ENCODE data around the gene TNRC18. TPM values are rescaled to one million over a fixed set of nuclear protein-coding genes. Genes with fewer than 3 reads are reported as not detected.
A peak's percentile ranks its signal among the peaks of the same experiment; 100 is the strongest.
"Not testable (repeated sequence)": the region's sequence is repeated elsewhere in the genome, so short reads cannot be mapped to it uniquely, and the experiment has no call there.

TNRC18 gene
- total and polyA plus RNA-seq, 2 donors (not counting 3 experiments of a cell fraction or from before 2014, with no cell fraction given), result 14.8 to 64.6 TPM

DNA sequence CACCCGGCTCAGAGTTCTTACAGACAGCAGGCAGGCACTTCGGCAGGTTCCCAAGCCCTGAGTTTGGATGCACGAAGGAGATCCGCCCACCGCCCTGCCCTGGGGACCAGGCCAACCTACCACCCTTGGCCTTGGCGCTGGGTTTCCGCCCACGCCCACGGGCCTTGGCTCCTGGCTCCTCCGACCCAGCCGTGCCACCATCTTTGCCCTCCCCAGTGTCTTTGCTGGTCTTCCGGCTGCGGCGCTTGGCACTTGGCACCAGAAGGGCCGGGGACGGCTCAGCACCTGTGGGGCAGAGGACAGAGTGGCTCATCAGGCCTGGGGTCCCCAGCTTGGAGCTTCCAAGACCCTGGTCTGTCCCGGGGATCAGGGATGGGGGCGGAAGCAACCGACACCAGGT is 108.8 kb downstream of the TNRC18 start:
- H3K4me1 ChIP-seq (ENCODE audit: control insufficient read depth, extremely low read depth, insufficient read depth, low read length), result no peaks in the 10 kb centered on the region
- DNase-seq (ENCODE audit: low read depth, low spot score), result no peak
- H3K4me3 ChIP-seq (replicated peaks in 1 of 3; ENCODE audit: insufficient read depth in 1 of 3, low read depth in 1 of 3, low read length in 3 of 3), result no peak overlapping the region
- intact Hi-C loops (cut with micrococcal nuclease) (no loop called here), dilution Hi-C loops (cut with MboI; ENCODE audit: extremely low pct_ligation_motif_present, low sequenced_read_pairs) (no loop called here)
- no peaks in the 10 kb centered on the region for H3K9me1 ChIP-seq (replicated peaks; ENCODE audit: control insufficient read depth, extremely low read depth, insufficient read depth, low read length)
- H3K36me3 ChIP-seq (ENCODE audit: control insufficient read depth in 2 of 2, extremely low read depth in 1 of 2, insufficient read depth in 2 of 2, low read length in 2 of 2), result peaks cover 0 to 34% of the 10 kb centered on the region in 2 experiments
- peaks cover 2% of the 10 kb centered on the region for H3K9me3 ChIP-seq (replicated peaks; ENCODE audit: control insufficient read depth, insufficient read depth, low read length)
- H3K4me2 ChIP-seq (ENCODE audit: insufficient read depth, low read length), result no peak overlapping the region
- no peak overlapping the region for H2AFZ ChIP-seq (ENCODE audit: low read depth, low read length)
- BruUV-seq (replicated peaks), result no TSS peak
- H3K79me2 ChIP-seq (ENCODE audit: control insufficient read depth, insufficient read depth, low read length), result no peaks in the 10 kb centered on the region
- TF ChIP-seq EZH2 (IDR thresholded peaks at IDR 0.05; ENCODE audit: borderline replicate concordance, low read depth, low read length, severe bottlenecking) (no peak), JUN (IDR thresholded peaks at IDR 0.05; ENCODE audit: borderline replicate concordance, insufficient read depth, insufficient read length, low read depth) (no peak), MYC (IDR thresholded peaks at IDR 0.05; ENCODE audit: low read depth, low read length) (no peak), CTCF (IDR thresholded peaks at IDR 0.05; ENCODE audit: extremely low read depth in 1 of 2, insufficient read depth in 1 of 2, low read depth in 1 of 2, low read length in 2 of 2) (no peak), POLR2A (IDR thresholded peaks at IDR 0.05; ENCODE audit: low read depth, low read length) (no peak), GATA2 (IDR thresholded peaks at IDR 0.05; ENCODE audit: insufficient read depth, insufficient read length, low read depth, low read length) (no peak), FOS (IDR thresholded peaks at IDR 0.05; ENCODE audit: borderline replicate concordance, insufficient read depth, low read length) (no peak), POLR2AphosphoS5 (IDR thresholded peaks at IDR 0.05; ENCODE audit: insufficient read depth, low read depth, low read length) (no peak)
- TF ChIP-seq, protein P1, sequence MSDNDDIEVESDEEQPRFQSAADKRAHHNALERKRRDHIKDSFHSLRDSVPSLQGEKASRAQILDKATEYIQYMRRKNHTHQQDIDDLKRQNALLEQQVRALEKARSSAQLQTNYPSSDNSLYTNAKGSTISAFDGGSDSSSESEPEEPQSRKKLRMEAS (IDR thresholded peaks at IDR 0.05; ENCODE audit: insufficient read depth, insufficient read length), result no peak
- no peaks in the 10 kb centered on the region for H3K27me3 ChIP-seq (ENCODE audit: control insufficient read depth in 2 of 2, insufficient read depth in 2 of 2, low read length in 2 of 2)
- H3K9ac ChIP-seq (replicated peaks; ENCODE audit: extremely low read depth, insufficient read depth, low read length), result no peak overlapping the region
- H4K20me1 ChIP-seq (replicated peaks; ENCODE audit: control insufficient read depth, extremely low read depth, insufficient read depth, low read length), result no peaks in the 10 kb centered on the region
- H3K27ac ChIP-seq (ENCODE audit: insufficient read depth, low read depth, low read length), result no peak overlapping the region
- POLR2A ChIA-PET, result interaction anchor here (0.6 kb wide), 1 partner anchor 106 kb away, joined by 12 read pairs; no protein-coding TSS in a partner anchor
- no peak for FAIRE-seq
- CTCF ChIA-PET, result no interaction called here

- H3K79me2 ChIP-seq (ENCODE audit: control insufficient read depth, insufficient read depth, low read length); H3K27ac ChIP-seq (ENCODE audit: insufficient read depth, low read depth, low read length); H3K4me3 ChIP-seq (replicated peaks in 1 of 3; ENCODE audit: insufficient read depth in 1 of 3, low read depth in 1 of 3, low read length in 3 of 3); H3K4me1 ChIP-seq (ENCODE audit: control insufficient read depth, extremely low read depth, insufficient read depth, low read length); CTCF ChIA-PET; H3K9me3 ChIP-seq (replicated peaks; ENCODE audit: control insufficient read depth, insufficient read depth, low read length); dilution Hi-C loops (cut with MboI; ENCODE audit: extremely low pct_ligation_motif_present, low sequenced_read_pairs); H3K27me3 ChIP-seq (ENCODE audit: control insufficient read depth in 2 of 2, insufficient read depth in 2 of 2, low read length in 2 of 2); H2AFZ ChIP-seq (ENCODE audit: low read depth, low read length); POLR2A ChIA-PET; DNase-seq (ENCODE audit: low read depth, low spot score); FAIRE-seq; H3K9ac ChIP-seq (replicated peaks; ENCODE audit: extremely low read depth, insufficient read depth, low read length); H4K20me1 ChIP-seq (replicated peaks; ENCODE audit: control insufficient read depth, extremely low read depth, insufficient read depth, low read length); intact Hi-C loops (cut with micrococcal nuclease); H3K4me2 ChIP-seq (ENCODE audit: insufficient read depth, low read length); H3K9me1 ChIP-seq (replicated peaks; ENCODE audit: control insufficient read depth, extremely low read depth, insufficient read depth, low read length): not testable (repeated sequence)
- peaks cover 0 to 35% of the 10 kb centered on the region in 2 experiments for H3K36me3 ChIP-seq (ENCODE audit: control insufficient read depth in 2 of 2, extremely low read depth in 1 of 2, insufficient read depth in 2 of 2, low read length in 2 of 2)
- TSS peak; percentile 63 for BruUV-seq (replicated peaks)
Observed at GRCh38 chr7:5313076-5313885, 110.4 kb downstream of the TNRC18 start.
